ENCODE measurements around the gene TSHZ2. TPM values are rescaled to one million over a fixed set of nuclear protein-coding genes. Genes with fewer than 3 reads are reported as not detected.

The TSHZ2 gene
- polyA plus RNA-seq, 1 donor from 2014 or later, result 4.6 TPM

GRCh38 chr20:53302695-53303412, 330.7 kb downstream of the TSHZ2 start:
- no peak overlapping the region for H3K4me2 ChIP-seq (ENCODE audit: low read length)
- no peaks in the 10 kb centered on the region for H3K9me2 ChIP-seq (ENCODE audit: insufficient read depth, low read length)
- no peaks in the 10 kb centered on the region for H3K36me3 ChIP-seq (ENCODE audit: insufficient read depth, low read length)
- no peaks in the 10 kb centered on the region for H3F3A ChIP-seq (ENCODE audit: insufficient read depth, low read length, poor library complexity, severe bottlenecking)
- no peak overlapping the region for H3K9ac ChIP-seq (ENCODE audit: low read length)
- no peaks in the 10 kb centered on the region for H3K27me3 ChIP-seq (ENCODE audit: insufficient read depth, low read depth, low read length)
- H4K20me1 ChIP-seq (ENCODE audit: insufficient read depth), result no peaks in the 10 kb centered on the region
- no peaks in the 10 kb centered on the region for H3K9me3 ChIP-seq (ENCODE audit: low read length)
- no peaks in the 10 kb centered on the region for H3K79me2 ChIP-seq (replicated peaks; ENCODE audit: insufficient read depth, low read length)
- no peak for TF ChIP-seq MXI1 (conservative IDR thresholded peaks at IDR 0.05; ENCODE audit: poor library complexity, severe bottlenecking)
- TF ChIP-seq EP300 (conservative IDR thresholded peaks at IDR 0.05; ENCODE audit: poor library complexity, severe bottlenecking), result no peak
- no peak for TF ChIP-seq SMC3 (conservative IDR thresholded peaks at IDR 0.05; ENCODE audit: poor library complexity)
- TF ChIP-seq CTCF (IDR thresholded peaks at IDR 0.05; ENCODE audit: poor library complexity, severe bottlenecking), result no peak
- no peak for TF ChIP-seq REST (IDR thresholded peaks at IDR 0.05; ENCODE audit: borderline replicate concordance)
- TF ChIP-seq RAD21 (conservative IDR thresholded peaks at IDR 0.05), result no peak
- no peak for TF ChIP-seq TAF1 (IDR thresholded peaks at IDR 0.05; ENCODE audit: low read depth)
- no peak for TF ChIP-seq EZH2 (IDR thresholded peaks at IDR 0.05; ENCODE audit: borderline replicate concordance, insufficient read depth, low read length, poor library complexity, severe bottlenecking)
- TF ChIP-seq POLR2AphosphoS5 (IDR thresholded peaks at IDR 0.05), result no peak
- H3K27ac ChIP-seq (ENCODE audit: low read length), result no peak overlapping the region
- no peak overlapping the region for H3K4me3 ChIP-seq (ENCODE audit: low read length)
- no peak overlapping the region for H2AFZ ChIP-seq (ENCODE audit: low read depth, low read length)

GRCh38 chr20:53303413-53303760, 331.2 kb downstream of the TSHZ2 start:
- H3K4me3 ChIP-seq (ENCODE audit: low read length), result no peak overlapping the region
- no peaks in the 10 kb centered on the region for H3K36me3 ChIP-seq (ENCODE audit: insufficient read depth, low read length)
- no peaks in the 10 kb centered on the region for H3K27me3 ChIP-seq (ENCODE audit: insufficient read depth, low read depth, low read length)
- H3K27ac ChIP-seq (ENCODE audit: low read length), result no peak overlapping the region
- TF ChIP-seq SMC3 (conservative IDR thresholded peaks at IDR 0.05; ENCODE audit: poor library complexity) (no peak), TAF1 (IDR thresholded peaks at IDR 0.05; ENCODE audit: low read depth) (no peak), CTCF (IDR thresholded peaks at IDR 0.05; ENCODE audit: poor library complexity, severe bottlenecking) (no peak), EP300 (conservative IDR thresholded peaks at IDR 0.05; ENCODE audit: poor library complexity, severe bottlenecking) (no peak), MXI1 (conservative IDR thresholded peaks at IDR 0.05; ENCODE audit: poor library complexity, severe bottlenecking) (no peak), REST (IDR thresholded peaks at IDR 0.05; ENCODE audit: borderline replicate concordance) (no peak), EZH2 (IDR thresholded peaks at IDR 0.05; ENCODE audit: borderline replicate concordance, insufficient read depth, low read length, poor library complexity, severe bottlenecking) (no peak), POLR2AphosphoS5 (IDR thresholded peaks at IDR 0.05) (no peak), RAD21 (conservative IDR thresholded peaks at IDR 0.05) (no peak)
- no peak overlapping the region for H3K4me2 ChIP-seq (ENCODE audit: low read length)
- H4K20me1 ChIP-seq (ENCODE audit: insufficient read depth), result no peaks in the 10 kb centered on the region
- no peaks in the 10 kb centered on the region for H3F3A ChIP-seq (ENCODE audit: insufficient read depth, low read length, poor library complexity, severe bottlenecking)
- no peaks in the 10 kb centered on the region for H3K9me2 ChIP-seq (ENCODE audit: insufficient read depth, low read length)
- H3K79me2 ChIP-seq (replicated peaks; ENCODE audit: insufficient read depth, low read length), result no peaks in the 10 kb centered on the region
- H2AFZ ChIP-seq (ENCODE audit: low read depth, low read length), result no peak overlapping the region
- H3K9ac ChIP-seq (ENCODE audit: low read length), result no peak overlapping the region
- no peaks in the 10 kb centered on the region for H3K9me3 ChIP-seq (ENCODE audit: low read length)
